Left ventricle myocardium superior (tissue), 1 donor: Measurements from ENCODE around the gene TFPI. TPM values are rescaled to one million over a fixed set of nuclear protein-coding genes. Genes with fewer than 3 reads are reported as not detected.
"Not testable (repeated sequence)": the region's sequence is repeated elsewhere in the genome, so short reads cannot be mapped to it uniquely, and the experiment has no call there.

Experiments used
- ATAC-seq: fragments of 200-7000 bp; cut with Tn5 transposase; one replicate; pipeline ENCODE4 v1.9.1; 2020; ENCODE audit warnings: mild to moderate bottlenecking, moderate library complexity
- DNase-seq: peaks from one replicate; pipeline ENCODE4 v3.0.0-alpha.2; 2020
- intact Hi-C: fragments of 100-400 bp; cut with micrococcal nuclease; formaldehyde crosslinking; loops from one replicate; pipeline ENCODE4 v1.11.0; 2022
- total RNA-seq: library from RNA; stranded (reverse); fragmentation: NEBNext Ultra II Directional; extraction: Animal tissue kit (Norgen Biotek cat#: 25700); gene quantifications from one replicate; pipeline ENCODE4 v1.2.1, GENCODE V29; 2021
- donor health status: DM: no; HTN: yes; CAD: no; lungs with severe emphysema.

The TFPI gene
- total RNA-seq, 1 donor from 2014 or later: 24.2 TPM

- ATAC-seq, DNase-seq, intact Hi-C loops: not testable (repeated sequence)
Observed at GRCh38 chr2:187565618-187566017, 11.4 kb upstream of the TFPI start.

- intact Hi-C loops, DNase-seq, ATAC-seq: not testable (repeated sequence)
Observed at GRCh38 chr2:187556493-187556892, 2.3 kb upstream of the TFPI start.

GRCh38 chr2:187554704-187555082, 458 bp upstream of the TFPI start:
- DNase-seq (no peak), ATAC-seq (no peak)
- intact Hi-C loops: no loop called here

GRCh38 chr2:187552828-187553681, 1.2 kb downstream of the TFPI start:
- intact Hi-C loops: no loop called here
- ATAC-seq (peak; percentile 41), DNase-seq (no peak)

GRCh38 chr2:187552381-187552780, 1.9 kb downstream of the TFPI start:
- ATAC-seq (no peak), DNase-seq (no peak)
- intact Hi-C loops: no loop called here

- intact Hi-C loops: no loop called here
- DNase-seq (no peak), ATAC-seq (no peak)
Observed at GRCh38 chr2:187550857-187551256, 3.4 kb downstream of the TFPI start.

GRCh38 chr2:187549951-187550555, 4.2 kb downstream of the TFPI start:
- no peak for DNase-seq
- intact Hi-C loops: no loop called here

GRCh38 chr2:187549193-187549592, 5.0 kb downstream of the TFPI start:
- intact Hi-C loops: no loop called here
- no peak for ATAC-seq
- no peak for DNase-seq

More at GRCh38 chr2:187549951-187550555, 4.2 kb downstream of the TFPI start:
- ATAC-seq: no peak

GRCh38 chr2:187548656-187549055, 5.6 kb downstream of the TFPI start:
- intact Hi-C loops: no loop called here
- no peak for ATAC-seq

GRCh38 chr2:187547353-187547979, 6.8 kb downstream of the TFPI start:
- intact Hi-C loops: no loop called here
- no peak for DNase-seq
- ATAC-seq: peak; percentile 96

More at GRCh38 chr2:187548656-187549055, 5.6 kb downstream of the TFPI start:
- no peak for DNase-seq

- ATAC-seq (no peak), DNase-seq (no peak)
- intact Hi-C loops: no loop called here
Observed at GRCh38 chr2:187546762-187547333, 7.4 kb downstream of the TFPI start.

GRCh38 chr2:187545238-187545751, 8.9 kb downstream of the TFPI start:
- DNase-seq (no peak), ATAC-seq (no peak)
- intact Hi-C loops: no loop called here

- ATAC-seq (peak; percentile 6), DNase-seq (peak; percentile 47)
- intact Hi-C loops: no loop called here
Observed at GRCh38 chr2:187544371-187545080, 9.7 kb downstream of the TFPI start.

GRCh38 chr2:187543488-187543887, 10.7 kb downstream of the TFPI start:
- ATAC-seq: no peak
- intact Hi-C loops: no loop called here
- DNase-seq: no peak

- intact Hi-C loops: no loop called here
- no peak for DNase-seq
- ATAC-seq: no peak
Observed at GRCh38 chr2:187542123-187542522, 12.1 kb downstream of the TFPI start.

- ATAC-seq (peak; percentile 93), DNase-seq (no peak)
- intact Hi-C loops: no loop called here
Observed at GRCh38 chr2:187541086-187542085, 12.8 kb downstream of the TFPI start.

- intact Hi-C loops, DNase-seq, ATAC-seq: not testable (repeated sequence)
Observed at GRCh38 chr2:187538222-187538621, 16.0 kb downstream of the TFPI start.

GRCh38 chr2:187535381-187535780, 18.9 kb downstream of the TFPI start:
- ATAC-seq, DNase-seq, intact Hi-C loops: not testable (repeated sequence)
